ENCODE results near the gene SH3TC2.

The SH3TC2 gene

GRCh38 chr5:148972396-148972795 lies 90.5 kb downstream of the SH3TC2 start:
- no peak for DNase-seq (ENCODE audit: low read depth, low spot score)

GRCh38 chr5:148970876-148971275 lies 92.0 kb downstream of the SH3TC2 start:
- DNase-seq (ENCODE audit: low read depth, low spot score), result no peak

- no peak for DNase-seq (ENCODE audit: low read depth, low spot score)
These were observed 92.6 kb downstream of the SH3TC2 start for GRCh38 chr5:148970228-148970627.

GRCh38 chr5:148969291-148969690 lies 93.6 kb downstream of the SH3TC2 start:
- no peak for DNase-seq (ENCODE audit: low read depth, low spot score)

GRCh38 chr5:148968311-148968710 lies 94.6 kb downstream of the SH3TC2 start:
- no peak for DNase-seq (ENCODE audit: low read depth, low spot score)

GRCh38 chr5:148967783-148968182 lies 95.1 kb downstream of the SH3TC2 start:
- DNase-seq (ENCODE audit: low read depth, low spot score), result no peak

GRCh38 chr5:148966938-148967337 lies 95.9 kb downstream of the SH3TC2 start:
- no peak for DNase-seq (ENCODE audit: low read depth, low spot score)

- no peak for DNase-seq (ENCODE audit: low read depth, low spot score)
These were observed 96.5 kb downstream of the SH3TC2 start for GRCh38 chr5:148966348-148966747.

- no peak for DNase-seq (ENCODE audit: low read depth, low spot score)
These were observed 97.2 kb downstream of the SH3TC2 start for GRCh38 chr5:148965511-148966265.

- DNase-seq (ENCODE audit: low read depth, low spot score), result no peak
These were observed 99.2 kb downstream of the SH3TC2 start for GRCh38 chr5:148963664-148964063.

- no peak for DNase-seq (ENCODE audit: low read depth, low spot score)
These were observed 100.0 kb downstream of the SH3TC2 start for GRCh38 chr5:148962761-148963324.

- DNase-seq (ENCODE audit: low read depth, low spot score), result no peak
These were observed 100.7 kb downstream of the SH3TC2 start for GRCh38 chr5:148962200-148962550.

GRCh38 chr5:148961261-148962199 lies 101.3 kb downstream of the SH3TC2 start:
- no peak for DNase-seq (ENCODE audit: low read depth, low spot score)

- DNase-seq (ENCODE audit: low read depth, low spot score), result no peak
These were observed 102.6 kb downstream of the SH3TC2 start for GRCh38 chr5:148960070-148960769.

- DNase-seq (ENCODE audit: low read depth, low spot score), result no peak
These were observed 105.2 kb downstream of the SH3TC2 start for GRCh38 chr5:148957591-148958202.

- no peak for DNase-seq (ENCODE audit: low read depth, low spot score)
These were observed 106.1 kb downstream of the SH3TC2 start for GRCh38 chr5:148956477-148957385.
